ENCODE data around the gene ASCC3.
"Not testable (repeated sequence)": the region's sequence is repeated elsewhere in the genome, so short reads cannot be mapped to it uniquely, and the experiment has no call there.

Gene ASCC3

GRCh38 chr6:100657678-100658330 is 223.3 kb downstream of the ASCC3 start:
- Histone ChIP-seq H3F3A (ENCODE audit: low read depth) (no peaks in the 10 kb centered on the region), H3K9me2 (replicated peaks; ENCODE audit: low read depth, low read length) (no peaks in the 10 kb centered on the region), H4K20me1 (ENCODE audit: insufficient read depth, low read length, poor library complexity, severe bottlenecking) (no peaks in the 10 kb centered on the region), H3K4me3 (ENCODE audit: low read length, poor library complexity, severe bottlenecking) (no peak overlapping the region), H3K36me3 (ENCODE audit: insufficient read depth, low read length) (no peaks in the 10 kb centered on the region; the same call in none of the 2 replicates), H3K79me2 (ENCODE audit: insufficient read depth, low read length) (no peaks in the 10 kb centered on the region), H3K4me2 (ENCODE audit: low read depth, low read length, poor library complexity, severe bottlenecking) (no peak overlapping the region), H3K9ac (ENCODE audit: low read depth, low read length, poor library complexity, severe bottlenecking) (no peak overlapping the region), H3K4me1 (ENCODE audit: insufficient read depth, low read length, poor library complexity, severe bottlenecking) (no peaks in the 10 kb centered on the region), H2AFZ (ENCODE audit: low read length) (no peak overlapping the region), H3K9me3 (ENCODE audit: insufficient read depth, low read depth, low read length) (no peaks in the 10 kb centered on the region), H3K27me3 (ENCODE audit: insufficient read depth, low read length, poor library complexity, severe bottlenecking) (no peaks in the 10 kb centered on the region)
- TF ChIP-seq CTCF (conservative IDR thresholded peaks at IDR 0.05; ENCODE audit: low read length) (peak; percentile 100), EZH2phosphoT487 (IDR thresholded peaks at IDR 0.05; ENCODE audit: borderline replicate concordance) (no peak)

- H2AFZ ChIP-seq (ENCODE audit: low read length); H3K27me3 ChIP-seq (ENCODE audit: insufficient read depth, low read length, poor library complexity, severe bottlenecking); H3K4me1 ChIP-seq (ENCODE audit: insufficient read depth, low read length, poor library complexity, severe bottlenecking); H3K9ac ChIP-seq (ENCODE audit: low read depth, low read length, poor library complexity, severe bottlenecking); H4K20me1 ChIP-seq (ENCODE audit: insufficient read depth, low read length, poor library complexity, severe bottlenecking); H3F3A ChIP-seq (ENCODE audit: low read depth); H3K79me2 ChIP-seq (ENCODE audit: insufficient read depth, low read length); H3K9me3 ChIP-seq (ENCODE audit: insufficient read depth, low read depth, low read length); H3K4me3 ChIP-seq (ENCODE audit: low read length, poor library complexity, severe bottlenecking); H3K4me2 ChIP-seq (ENCODE audit: low read depth, low read length, poor library complexity, severe bottlenecking); H3K9me2 ChIP-seq (replicated peaks; ENCODE audit: low read depth, low read length): not testable (repeated sequence)
- peaks cover 24% of the 10 kb centered on the region; the same call in 1 of the 2 replicates for H3K36me3 ChIP-seq (ENCODE audit: insufficient read depth, low read length)
Observed at GRCh38 chr6:100641147-100641546, 240.0 kb downstream of the ASCC3 start.

- no peaks in the 10 kb centered on the region for H3K79me2 ChIP-seq (ENCODE audit: insufficient read depth, low read length)
- no peak overlapping the region for H2AFZ ChIP-seq (ENCODE audit: low read length)
- no peak overlapping the region for H3K4me3 ChIP-seq (ENCODE audit: low read length, poor library complexity, severe bottlenecking)
- H3K4me1 ChIP-seq (ENCODE audit: insufficient read depth, low read length, poor library complexity, severe bottlenecking) = no peaks in the 10 kb centered on the region
- H3K27me3 ChIP-seq (ENCODE audit: insufficient read depth, low read length, poor library complexity, severe bottlenecking) = no peaks in the 10 kb centered on the region
- H3K36me3 ChIP-seq (ENCODE audit: insufficient read depth, low read length) = peaks cover 5% of the 10 kb centered on the region; the same call in 1 of the 2 replicates
- no peaks in the 10 kb centered on the region for H3K9me2 ChIP-seq (replicated peaks; ENCODE audit: low read depth, low read length)
- no peak overlapping the region for H3K9ac ChIP-seq (ENCODE audit: low read depth, low read length, poor library complexity, severe bottlenecking)
- no peak for TF ChIP-seq CTCF (conservative IDR thresholded peaks at IDR 0.05; ENCODE audit: low read length)
- H3K4me2 ChIP-seq (ENCODE audit: low read depth, low read length, poor library complexity, severe bottlenecking) = no peak overlapping the region
- no peaks in the 10 kb centered on the region for H3F3A ChIP-seq (ENCODE audit: low read depth)
- H3K9me3 ChIP-seq (ENCODE audit: insufficient read depth, low read depth, low read length) = no peaks in the 10 kb centered on the region
- no peaks in the 10 kb centered on the region for H4K20me1 ChIP-seq (ENCODE audit: insufficient read depth, low read length, poor library complexity, severe bottlenecking)
Observed at GRCh38 chr6:100633096-100633777, 247.9 kb downstream of the ASCC3 start.

- no peaks in the 10 kb centered on the region for H3K79me2 ChIP-seq (ENCODE audit: insufficient read depth, low read length)
- no peaks in the 10 kb centered on the region for H3K4me1 ChIP-seq (ENCODE audit: insufficient read depth, low read length, poor library complexity, severe bottlenecking)
- no peaks in the 10 kb centered on the region for H4K20me1 ChIP-seq (ENCODE audit: insufficient read depth, low read length, poor library complexity, severe bottlenecking)
- no peaks in the 10 kb centered on the region for H3K9me3 ChIP-seq (ENCODE audit: insufficient read depth, low read depth, low read length)
- no peaks in the 10 kb centered on the region for H3F3A ChIP-seq (ENCODE audit: low read depth)
- H3K4me3 ChIP-seq (ENCODE audit: low read length, poor library complexity, severe bottlenecking) = no peak overlapping the region
- H3K4me2 ChIP-seq (ENCODE audit: low read depth, low read length, poor library complexity, severe bottlenecking) = no peak overlapping the region
- no peaks in the 10 kb centered on the region for H3K27me3 ChIP-seq (ENCODE audit: insufficient read depth, low read length, poor library complexity, severe bottlenecking)
- no peak overlapping the region for H3K9ac ChIP-seq (ENCODE audit: low read depth, low read length, poor library complexity, severe bottlenecking)
- H2AFZ ChIP-seq (ENCODE audit: low read length) = no peak overlapping the region
- no peaks in the 10 kb centered on the region for H3K9me2 ChIP-seq (replicated peaks; ENCODE audit: low read depth, low read length)
- H3K36me3 ChIP-seq (ENCODE audit: insufficient read depth, low read length) = no peaks in the 10 kb centered on the region
- TF ChIP-seq CTCF (conservative IDR thresholded peaks at IDR 0.05; ENCODE audit: low read length) (no peak), EZH2phosphoT487 (IDR thresholded peaks at IDR 0.05; ENCODE audit: borderline replicate concordance) (no peak)
Observed at GRCh38 chr6:100630536-100630935, 250.6 kb downstream of the ASCC3 start.

All from Loucy (cell line).